K562 (cell line): ENCODE measurements around the gene CDKN2C. TPM values are rescaled to one million over a fixed set of nuclear protein-coding genes. Genes with fewer than 3 reads are reported as not detected.

Experiments
- ARNT ChIP-seq, 2 experiments: fragments of 450-650 bp; IDR thresholded peaks; 2 replicates each; pipeline ENCODE4 v1.6.1; 2016; ENCODE audit warnings: mild to moderate bottlenecking in 1 of 2
- CCAR2 ChIP-seq: fragments of 200-400 bp; formaldehyde crosslinking; IDR thresholded peaks from 2 replicates; pipeline ENCODE4 v1.6.1; 2017; ENCODE audit warnings: mild to moderate bottlenecking, low read depth, low read length
- FOXJ3 ChIP-seq: sonication (generic); formaldehyde crosslinking; IDR thresholded peaks from 2 replicates; pipeline ENCODE4 v1.4.0; 2020; ENCODE audit warnings: mild to moderate bottlenecking, missing genetic modification reagents
- NELFE ChIP-seq: IDR thresholded peaks from 2 replicates; pipeline ENCODE4 v1.6.1; 2011; ENCODE audit warnings: mild to moderate bottlenecking; ENCODE audit not compliant: insufficient read depth, insufficient read length
- NR3C1 ChIP-seq: sonication (generic); formaldehyde crosslinking; IDR thresholded peaks from 2 replicates; pipeline ENCODE4 v1.8.1; 2022; ENCODE audit warnings: missing genetic modification reagents
- SIN3B ChIP-seq: fragments of 450-650 bp; IDR thresholded peaks from 2 replicates; pipeline ENCODE4 v1.6.1; 2017; ENCODE audit warnings: low read depth, mild to moderate bottlenecking, moderate library complexity
- SIX5 ChIP-seq, 2 experiments: IDR thresholded peaks; 2 replicates each; pipeline ENCODE4 v1.6.1; 2011; ENCODE audit warnings: low read length in 2 of 2, borderline replicate concordance in 1 of 2, low read depth in 1 of 2, mild to moderate bottlenecking in 1 of 2, moderate library complexity in 1 of 2; ENCODE audit not compliant: insufficient read depth in 1 of 2
- SMARCA5 ChIP-seq: fragments of 450-650 bp; IDR thresholded peaks from 2 replicates; pipeline ENCODE4 v1.6.1; 2016
- TAF7 ChIP-seq: fragments of 450-650 bp; IDR thresholded peaks from 2 replicates; pipeline ENCODE4 v1.6.1; 2016; ENCODE audit warnings: missing genetic modification characterization, missing compliant biosample characterization
- THRAP3 ChIP-seq: fragments of 450-650 bp; IDR thresholded peaks from 2 replicates; pipeline ENCODE4 v1.6.1; 2016; ENCODE audit warnings: mild to moderate bottlenecking, inconsistent platforms, borderline replicate concordance
- USF1 ChIP-seq: sonication (generic); formaldehyde crosslinking; IDR thresholded peaks from 2 replicates; pipeline ENCODE4 v1.9.0; 2022; ENCODE audit warnings: mild to moderate bottlenecking, missing genetic modification reagents
- ZKSCAN8 ChIP-seq: fragments of 200-800 bp; sonication (Bioruptor generic); IDR thresholded peaks from 2 replicates; pipeline ENCODE4 v1.6.1; 2016; ENCODE audit warnings: missing genetic modification characterization, missing compliant biosample characterization
- ZNF609 ChIP-seq: sonication (generic); formaldehyde crosslinking; IDR thresholded peaks from 2 replicates; pipeline ENCODE4 v1.8.1; 2023; ENCODE audit warnings: missing genetic modification reagents, mild to moderate bottlenecking, borderline replicate concordance
- polyA plus RNA-seq, 8 experiments: library from polyadenylated mRNA; depleted of rRNA in 4 of 8; stranded (reverse) in 5 of 8; unstranded in 3 of 8; fragments of >200 nt; fragmentation: Nextera tagmentation in 2 of 8; fragmentation: Illumina TruSeq in 1 of 8; extraction: Ambion mirVana in 2 of 8; extraction: Trizol in 1 of 8; gene quantifications; 2 replicates each; pipeline versions ENCODE4 v1.2.1 to v1.2.3, GENCODE V29; 2011 to 2014; ENCODE audit warnings: inconsistent platforms in 1 of 8, missing spikeins in 1 of 8
- total RNA-seq, 7 experiments: library from RNA; depleted of rRNA in 6 of 7; stranded (reverse); fragments of >200 nt in 6 of 7; fragmentation: Illumina TruSeq in 2 of 7; extraction: Trizol in 2 of 7; gene quantifications; 2 replicates each; pipeline versions ENCODE4 v1.2.1 to v1.2.3, GENCODE V29; 2011 to 2021; ENCODE audit warnings: low replicate concordance in 1 of 7
- TF ChIP-seq, protein P1 (sequence below): fragments of 250-450 bp; sonication (Bioruptor Pico); IDR thresholded peaks from 2 replicates; pipeline ENCODE4 v1.5.0; 2021
- TF ChIP-seq, protein P2 (sequence below), 2 experiments: fragments of 250-450 bp in 1 of 2; fragments of 450-650 bp in 1 of 2; sonication (Bioruptor Pico) in 1 of 2; IDR thresholded peaks; 2 replicates each; pipeline versions ENCODE4 v1.6.1 to v1.8.0; 2016 to 2021; ENCODE audit warnings: mild to moderate bottlenecking in 2 of 2, moderate library complexity in 2 of 2, missing compliant biosample characterization in 1 of 2, missing genetic modification characterization in 1 of 2

The CDKN2C gene
- total and polyA plus RNA-seq, 9 of the 15 experiments (the other 6 are each of a cell fraction or from before 2014, with no cell fraction given) = 11.9 to 74.3 (median 45.9) TPM

DNA sequence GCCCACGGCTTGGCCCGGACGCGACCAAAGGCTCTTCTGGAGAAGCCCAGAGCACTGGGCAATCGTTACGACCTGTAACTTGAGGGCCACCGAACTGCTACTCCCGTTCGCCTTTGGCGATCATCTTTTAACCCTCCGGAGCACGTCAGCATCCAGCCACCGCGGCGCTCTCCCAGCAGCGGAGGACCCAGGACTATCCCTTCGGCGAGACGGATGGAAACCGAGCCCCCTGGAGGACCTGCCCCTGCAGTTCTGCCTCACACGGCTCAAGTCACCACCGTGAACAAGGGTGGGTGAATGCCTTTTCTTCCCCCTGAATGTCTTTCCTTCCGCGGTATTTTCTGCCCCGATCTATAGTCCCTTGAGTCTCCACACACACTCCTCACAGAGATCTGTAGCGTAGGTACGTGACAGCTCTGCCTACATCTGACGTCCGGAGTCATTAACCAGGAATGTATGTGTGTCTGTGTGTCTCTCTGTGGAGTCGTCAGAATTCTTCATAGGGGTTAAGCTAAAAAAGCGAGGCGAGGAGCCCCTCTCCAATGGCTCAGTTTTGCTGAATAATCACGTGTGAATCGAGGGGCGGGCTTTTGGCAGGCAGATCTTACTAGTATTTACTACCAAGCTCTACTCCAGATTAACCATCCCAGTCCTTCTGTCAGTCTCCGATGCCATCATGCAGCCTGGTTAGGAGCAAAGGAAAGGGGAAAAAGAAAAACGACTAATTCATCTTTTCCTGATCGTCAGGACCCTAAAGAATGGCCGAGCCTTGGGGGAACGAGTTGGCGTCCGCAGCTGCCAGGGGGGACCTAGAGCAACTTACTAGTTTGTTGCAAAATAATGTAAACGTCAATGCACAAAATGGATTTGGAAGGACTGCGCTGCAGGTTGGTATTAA lies at the start of gene CDKN2C (continued):
- TF ChIP-seq USF1 (peak; percentile 70), ZKSCAN8 (CRISPR knock-in tag) (no peak), THRAP3 (no peak), SMARCA5 (no peak), NR3C1 (CRISPR knock-in tag) (no peak), NELFE (no peak), TAF7 (tag) (peak; percentile 38; the same call in 1 of the 2 replicates), CCAR2 (no peak), SIN3B (no peak; the same call in none of the 2 replicates), ZNF609 (no peak), FOXJ3 (no peak), SIX5 (IDR thresholded peaks at IDR 0.05; ENCODE audit: borderline replicate concordance in 1 of 2, insufficient read depth in 1 of 2, low read depth in 1 of 2, low read length in 2 of 2) (no peak), ARNT (IDR thresholded peaks at IDR 0.05) (no peak)
- TF ChIP-seq, protein P1, sequence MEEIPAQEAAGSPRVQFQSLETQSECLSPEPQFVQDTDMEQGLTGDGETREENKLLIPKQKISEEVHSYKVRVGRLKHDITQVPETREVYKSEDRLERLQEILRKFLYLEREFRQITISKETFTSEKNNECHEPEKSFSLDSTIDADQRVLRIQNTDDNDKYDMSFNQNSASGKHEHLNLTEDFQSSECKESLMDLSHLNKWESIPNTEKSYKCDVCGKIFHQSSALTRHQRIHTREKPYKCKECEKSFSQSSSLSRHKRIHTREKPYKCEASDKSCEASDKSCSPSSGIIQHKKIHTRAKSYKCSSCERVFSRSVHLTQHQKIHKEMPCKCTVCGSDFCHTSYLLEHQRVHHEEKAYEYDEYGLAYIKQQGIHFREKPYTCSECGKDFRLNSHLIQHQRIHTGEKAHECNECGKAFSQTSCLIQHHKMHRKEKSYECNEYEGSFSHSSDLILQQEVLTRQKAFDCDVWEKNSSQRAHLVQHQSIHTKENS (CRISPR knock-in tag) = no peak
- TF ChIP-seq, protein P2, sequence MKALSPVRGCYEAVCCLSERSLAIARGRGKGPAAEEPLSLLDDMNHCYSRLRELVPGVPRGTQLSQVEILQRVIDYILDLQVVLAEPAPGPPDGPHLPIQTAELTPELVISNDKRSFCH (CRISPR knock-in tag; IDR thresholded peaks at IDR 0.05) = no peak
- TF ChIP-seq, protein P2 (tag; IDR thresholded peaks at IDR 0.05) = no peak
